ENCODE measurements around the gene AXL. TPM values are rescaled to one million over a fixed set of nuclear protein-coding genes. Genes with fewer than 3 reads are reported as not detected.
A peak's percentile ranks its signal among the peaks of the same experiment; 100 is the strongest.

Gene AXL
- total and polyA plus RNA-seq, 9 of the 15 experiments (the other 6 are each of a cell fraction or from before 2014, with no cell fraction given) = 0.80 to 6.6 (median 1.6) TPM

DNA sequence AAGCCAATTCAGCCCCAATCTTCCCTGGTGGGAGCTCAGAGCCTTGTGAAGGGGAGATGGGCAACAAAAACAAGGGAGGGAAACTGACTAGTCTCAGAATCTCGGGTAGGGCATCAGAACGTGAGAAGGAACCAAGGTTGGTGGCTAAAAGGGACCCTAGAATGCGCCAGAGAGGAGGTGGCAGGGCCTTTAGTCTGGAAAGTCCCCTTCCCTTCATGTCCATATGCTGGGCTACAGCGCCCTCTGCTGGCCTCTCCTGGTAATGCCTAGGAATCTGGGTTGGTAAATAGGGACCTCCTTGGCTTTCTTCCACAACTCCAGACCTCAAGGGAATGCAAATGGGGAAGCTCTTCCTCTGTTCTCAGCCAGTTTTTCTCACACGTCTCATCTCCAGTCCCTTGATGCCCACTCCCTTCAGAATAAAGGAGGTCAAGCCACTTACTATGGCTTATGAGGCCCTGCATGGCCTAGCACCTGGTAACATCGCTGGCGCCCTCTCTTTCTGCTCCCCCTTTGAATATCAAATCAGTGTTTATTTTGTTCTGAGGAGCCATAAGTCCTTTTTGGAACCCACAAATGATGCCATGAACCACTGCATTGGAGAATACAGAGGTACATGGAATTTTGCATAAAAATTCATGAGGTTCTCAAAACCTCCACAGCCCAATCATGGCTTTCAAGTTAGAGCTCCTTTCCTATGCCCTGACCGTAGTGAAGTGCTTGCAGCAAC is 89.6 kb downstream of the AXL start (continued):
- TF ChIP-seq GTF2E2 (tag; IDR thresholded peaks at IDR 0.05) = no peak
- TF ChIP-seq, protein P1, sequence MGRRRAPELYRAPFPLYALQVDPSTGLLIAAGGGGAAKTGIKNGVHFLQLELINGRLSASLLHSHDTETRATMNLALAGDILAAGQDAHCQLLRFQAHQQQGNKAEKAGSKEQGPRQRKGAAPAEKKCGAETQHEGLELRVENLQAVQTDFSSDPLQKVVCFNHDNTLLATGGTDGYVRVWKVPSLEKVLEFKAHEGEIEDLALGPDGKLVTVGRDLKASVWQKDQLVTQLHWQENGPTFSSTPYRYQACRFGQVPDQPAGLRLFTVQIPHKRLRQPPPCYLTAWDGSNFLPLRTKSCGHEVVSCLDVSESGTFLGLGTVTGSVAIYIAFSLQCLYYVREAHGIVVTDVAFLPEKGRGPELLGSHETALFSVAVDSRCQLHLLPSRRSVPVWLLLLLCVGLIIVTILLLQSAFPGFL (CRISPR knock-in tag; IDR thresholded peaks at IDR 0.05) = no peak
- no peak for TF ChIP-seq ZNF436 (CRISPR knock-in tag; IDR thresholded peaks at IDR 0.05)
- TF ChIP-seq, protein P2, sequence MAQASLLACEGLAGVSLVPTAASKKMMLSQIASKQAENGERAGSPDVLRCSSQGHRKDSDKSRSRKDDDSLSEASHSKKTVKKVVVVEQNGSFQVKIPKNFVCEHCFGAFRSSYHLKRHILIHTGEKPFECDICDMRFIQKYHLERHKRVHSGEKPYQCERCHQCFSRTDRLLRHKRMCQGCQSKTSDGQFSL (CRISPR knock-in tag; IDR thresholded peaks at IDR 0.05) = no peak; the same call in 1 of the 2 replicates
- TF ChIP-seq, protein P2 (tag; IDR thresholded peaks at IDR 0.05) = no peak
- no peak for TF ChIP-seq NR2C2 (CRISPR knock-in tag; IDR thresholded peaks at IDR 0.05)
- TF ChIP-seq NR2C2 (tag; IDR thresholded peaks at IDR 0.05) = no peak
- TF ChIP-seq ZNF785 (CRISPR knock-in tag; IDR thresholded peaks at IDR 0.05) = no peak
- no peak for TF ChIP-seq HDAC6 (IDR thresholded peaks at IDR 0.05; ENCODE audit: low read depth, low read length)
- peak; percentile 66 to 69; a peak in 3 of 4 replicates for TF ChIP-seq FOXA3 (CRISPR knock-in tag; conservative IDR thresholded peaks at IDR 0.05 in 1 of 2, IDR thresholded peaks at IDR 0.05 in 1 of 2)
- TF ChIP-seq CEBPG (CRISPR knock-in tag; IDR thresholded peaks at IDR 0.05) = no peak
- TF ChIP-seq CEBPG (tag; conservative IDR thresholded peaks at IDR 0.05 in 1 of 2, IDR thresholded peaks at IDR 0.05 in 1 of 2) = no peak
- TF ChIP-seq CBFB (CRISPR knock-in tag; IDR thresholded peaks at IDR 0.05) = no peak
- peak; percentile 55; the same call in 1 of the 2 replicates for TF ChIP-seq MYC (IDR thresholded peaks at IDR 0.05; ENCODE audit: low read depth, low read length)
- TF ChIP-seq MYC (CRISPR knock-in tag; IDR thresholded peaks at IDR 0.05; ENCODE audit: borderline replicate concordance, low read depth) = no peak
- TF ChIP-seq CEBPB (tag; IDR thresholded peaks at IDR 0.05) = no peak
- no peak for TF ChIP-seq RBM17 (IDR thresholded peaks at IDR 0.05; ENCODE audit: borderline replicate concordance, low read depth, low read length)
- TF ChIP-seq, protein P3, sequence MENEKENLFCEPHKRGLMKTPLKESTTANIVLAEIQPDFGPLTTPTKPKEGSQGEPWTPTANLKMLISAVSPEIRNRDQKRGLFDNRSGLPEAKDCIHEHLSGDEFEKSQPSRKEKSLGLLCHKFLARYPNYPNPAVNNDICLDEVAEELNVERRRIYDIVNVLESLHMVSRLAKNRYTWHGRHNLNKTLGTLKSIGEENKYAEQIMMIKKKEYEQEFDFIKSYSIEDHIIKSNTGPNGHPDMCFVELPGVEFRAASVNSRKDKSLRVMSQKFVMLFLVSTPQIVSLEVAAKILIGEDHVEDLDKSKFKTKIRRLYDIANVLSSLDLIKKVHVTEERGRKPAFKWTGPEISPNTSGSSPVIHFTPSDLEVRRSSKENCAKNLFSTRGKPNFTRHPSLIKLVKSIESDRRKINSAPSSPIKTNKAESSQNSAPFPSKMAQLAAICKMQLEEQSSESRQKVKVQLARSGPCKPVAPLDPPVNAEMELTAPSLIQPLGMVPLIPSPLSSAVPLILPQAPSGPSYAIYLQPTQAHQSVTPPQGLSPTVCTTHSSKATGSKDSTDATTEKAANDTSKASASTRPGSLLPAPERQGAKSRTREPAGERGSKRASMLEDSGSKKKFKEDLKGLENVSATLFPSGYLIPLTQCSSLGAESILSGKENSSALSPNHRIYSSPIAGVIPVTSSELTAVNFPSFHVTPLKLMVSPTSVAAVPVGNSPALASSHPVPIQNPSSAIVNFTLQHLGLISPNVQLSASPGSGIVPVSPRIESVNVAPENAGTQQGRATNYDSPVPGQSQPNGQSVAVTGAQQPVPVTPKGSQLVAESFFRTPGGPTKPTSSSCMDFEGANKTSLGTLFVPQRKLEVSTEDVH (IDR thresholded peaks at IDR 0.05; ENCODE audit: low read depth, partially characterized antibody) = peak; percentile 73
- no peak for TF ChIP-seq ZNF431 (CRISPR knock-in tag; IDR thresholded peaks at IDR 0.05)
- TF ChIP-seq CBX8 (IDR thresholded peaks at IDR 0.05; ENCODE audit: borderline replicate concordance, extremely low read depth, low read depth, low read length, poor library complexity, severe bottlenecking) = no peak
- TF ChIP-seq MAFK (IDR thresholded peaks at IDR 0.05; ENCODE audit: low read length) = no peak
- no peak for TF ChIP-seq COPS2 (conservative IDR thresholded peaks at IDR 0.05)
